SJSA1 (cell line): ENCODE measurements around the gene CASP5. TPM values are rescaled to one million over a fixed set of nuclear protein-coding genes. Genes with fewer than 3 reads are reported as not detected.
"Not testable (repeated sequence)": the region's sequence is repeated elsewhere in the genome, so short reads cannot be mapped to it uniquely, and the experiment has no call there.

ENCODE experiments used
- DNase-seq, 2 experiments: peaks; one replicate each; pipeline ENCODE4 v3.0.0-alpha.2; 2015 to 2020; ENCODE audit warnings: low spot score in 2 of 2, low read depth in 1 of 2
- H3K27ac ChIP-seq: fragments of 250-450 bp; sonication (Bioruptor Pico); 2 replicates; pipeline ENCODE4 v1.5.1; 2020; ENCODE audit warnings: mild to moderate bottlenecking, moderate library complexity
- H3K27me3 ChIP-seq: fragments of 250-450 bp; sonication (Bioruptor Pico); replicated peaks from 2 replicates; pipeline ENCODE4 v1.5.1; 2020; ENCODE audit warnings: mild to moderate bottlenecking, moderate library complexity
- H3K36me3 ChIP-seq: fragments of 250-450 bp; sonication (Bioruptor Pico); 2 replicates; pipeline ENCODE4 v1.5.1; 2020; ENCODE audit warnings: mild to moderate bottlenecking
- H3K4me1 ChIP-seq: fragments of 250-450 bp; sonication (Bioruptor Pico); replicated peaks from 2 replicates; pipeline ENCODE4 v1.6.1; 2021; ENCODE audit warnings: mild to moderate bottlenecking
- H3K4me3 ChIP-seq: fragments of 250-450 bp; sonication (Bioruptor Pico); 2 replicates; pipeline ENCODE4 v1.5.1; 2020; ENCODE audit warnings: mild to moderate bottlenecking
- H3K9me3 ChIP-seq: fragments of 250-450 bp; sonication (Bioruptor Pico); replicated peaks from 2 replicates; pipeline ENCODE4 v1.5.1; 2020; ENCODE audit warnings: mild to moderate bottlenecking
- total RNA-seq: library from RNA; depleted of rRNA; stranded (reverse); fragments of >200 nt; shearing (Covaris generic); gene quantifications from 2 replicates; pipeline ENCODE4 v1.2.3, GENCODE V29; 2014

Gene CASP5
- total RNA-seq, 1 experiment from 2014 or later = not detected

GRCh38 chr11:105045676-105046296 lies 22.8 kb upstream of the CASP5 start:
- Histone ChIP-seq H3K27me3 (no peaks in the 10 kb centered on the region), H3K4me1 (peaks cover 26% of the 10 kb centered on the region), H3K4me3 (peak overlapping the region; percentile 38), H3K36me3 (peaks cover 6% of the 10 kb centered on the region; the same call in 1 of the 2 replicates), H3K27ac (peak overlapping the region; percentile 90), H3K9me3 (no peaks in the 10 kb centered on the region)
- DNase-seq = peak in 1 of 2 experiments; percentile 24

- H3K4me3 ChIP-seq = peak within 1 kb of the TSS; percentile 38
- H3K4me1 ChIP-seq = peaks cover 26% of the 10 kb centered on the region
- peak within 1 kb of the TSS; percentile 90 for H3K27ac ChIP-seq
- H3K27me3 ChIP-seq, H3K36me3 ChIP-seq, H3K9me3 ChIP-seq: not testable (repeated sequence)
- DNase-seq = peak; percentile 48 to 66
Measured at GRCh38 chr11:105044557-105045524, 21.9 kb upstream of the CASP5 start, which contains the start of gene CARD16. Gene CARD16 (minus strand): TSS chr11:105045335. CDS start chr11:105045297, 38 bp downstream.

- Histone ChIP-seq H3K9me3 (no peaks in the 10 kb centered on the region), H3K27ac (no peak overlapping the region), H3K36me3 (peaks cover 9% of the 10 kb centered on the region; the same call in 1 of the 2 replicates), H3K27me3 (no peaks in the 10 kb centered on the region), H3K4me1 (peaks cover 16% of the 10 kb centered on the region), H3K4me3 (no peak overlapping the region)
- no peak for DNase-seq
Measured at GRCh38 chr11:105042178-105042577, 19.2 kb upstream of the CASP5 start.

GRCh38 chr11:105040703-105041102 lies 17.7 kb upstream of the CASP5 start:
- H3K9me3 ChIP-seq = no peaks in the 10 kb centered on the region
- H3K36me3 ChIP-seq = peaks cover 9% of the 10 kb centered on the region; the same call in 1 of the 2 replicates
- peaks cover 5% of the 10 kb centered on the region for H3K4me1 ChIP-seq
- no peaks in the 10 kb centered on the region for H3K27me3 ChIP-seq
- H3K27ac ChIP-seq = no peak overlapping the region
- H3K4me3 ChIP-seq = no peak overlapping the region
- DNase-seq = no peak

GRCh38 chr11:105034813-105035620 lies 12.0 kb upstream of the CASP5 start, which contains the start of gene CASP1:
Gene CASP1 (minus strand): TSS chr11:105035144. CDS start chr11:105035113, 31 bp downstream.
- Histone ChIP-seq H3K4me3 (no peak within 1 kb of the TSS), H3K9me3 (no peaks in the 10 kb centered on the region)

DNA sequence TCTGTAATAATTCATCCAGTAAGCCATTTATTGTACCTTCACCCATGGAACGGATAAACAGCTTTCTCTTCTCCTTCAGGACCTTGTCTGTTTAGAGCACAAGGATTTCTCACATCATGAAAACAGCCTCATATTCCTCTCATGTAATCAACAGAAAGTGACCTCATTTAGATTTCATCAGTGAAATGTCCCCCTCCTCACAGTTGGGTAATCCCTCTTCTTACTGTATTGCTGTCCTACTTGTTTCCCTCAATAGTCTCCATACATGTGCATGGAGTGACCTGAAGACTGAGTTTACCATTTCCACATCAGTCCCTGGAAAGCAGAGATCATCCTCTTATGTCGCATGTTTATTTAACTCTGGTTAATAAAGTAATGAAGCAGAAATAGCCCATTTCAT lies 11.4 kb upstream of the CASP5 start:
- not testable (repeated sequence) for H3K27ac ChIP-seq, H3K9me3 ChIP-seq, H3K4me1 ChIP-seq, DNase-seq, H3K36me3 ChIP-seq, H3K4me3 ChIP-seq, H3K27me3 ChIP-seq

More at GRCh38 chr11:105034813-105035620, 12.0 kb upstream of the CASP5 start, which contains the start of gene CASP1:
- Histone ChIP-seq H3K27ac (no peak within 1 kb of the TSS), H3K36me3 (no peaks in the 10 kb centered on the region), H3K27me3 (no peaks in the 10 kb centered on the region), H3K4me1 (no peaks in the 10 kb centered on the region; the same call in 1 of the 2 replicates)
- peak in 1 of 2 experiments; percentile 27 for DNase-seq

GRCh38 chr11:105033781-105034180 lies 10.8 kb upstream of the CASP5 start:
- H3K27ac ChIP-seq = no peak overlapping the region
- H3K4me3 ChIP-seq = no peak overlapping the region
- H3K9me3 ChIP-seq = no peaks in the 10 kb centered on the region
- no peaks in the 10 kb centered on the region; the same call in 1 of the 2 replicates for H3K4me1 ChIP-seq
- no peak for DNase-seq
- no peaks in the 10 kb centered on the region for H3K36me3 ChIP-seq
- no peaks in the 10 kb centered on the region for H3K27me3 ChIP-seq

- H3K4me1 ChIP-seq = no peaks in the 10 kb centered on the region; the same call in 1 of the 2 replicates
- no peak overlapping the region for H3K4me3 ChIP-seq
- no peaks in the 10 kb centered on the region for H3K27me3 ChIP-seq
- H3K36me3 ChIP-seq = no peaks in the 10 kb centered on the region
- DNase-seq = no peak
- H3K9me3 ChIP-seq = no peaks in the 10 kb centered on the region
- no peak overlapping the region for H3K27ac ChIP-seq
Measured at GRCh38 chr11:105033343-105033742, 10.4 kb upstream of the CASP5 start.

DNA sequence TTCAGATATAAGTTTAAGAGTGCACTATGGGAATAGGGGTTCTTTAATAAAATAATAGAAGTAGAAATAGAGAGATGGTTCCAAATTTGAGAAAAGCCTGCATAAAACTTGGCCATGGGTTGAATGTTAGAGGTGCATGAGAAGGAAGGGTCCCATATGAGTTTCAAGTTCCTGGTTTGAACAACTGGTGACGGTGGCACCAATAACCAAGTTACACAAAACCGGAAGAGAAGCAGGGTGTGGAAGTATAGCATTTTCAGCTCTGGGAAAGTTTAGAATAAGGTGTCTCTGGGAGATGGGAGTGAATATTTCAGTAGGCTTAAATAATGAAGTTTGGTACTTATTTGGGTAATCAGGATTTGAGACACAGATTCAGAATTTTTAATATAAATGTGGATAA lies 9.5 kb upstream of the CASP5 start:
- no peak for DNase-seq
- no peaks in the 10 kb centered on the region; the same call in 1 of the 2 replicates for H3K4me1 ChIP-seq
- H3K4me3 ChIP-seq = no peak overlapping the region
- H3K36me3 ChIP-seq = no peaks in the 10 kb centered on the region
- no peaks in the 10 kb centered on the region for H3K27me3 ChIP-seq
- no peak overlapping the region for H3K27ac ChIP-seq
- no peaks in the 10 kb centered on the region for H3K9me3 ChIP-seq

- no peak overlapping the region for H3K27ac ChIP-seq
- no peaks in the 10 kb centered on the region for H3K4me1 ChIP-seq
- no peaks in the 10 kb centered on the region for H3K27me3 ChIP-seq
- H3K36me3 ChIP-seq = no peaks in the 10 kb centered on the region
- H3K4me3 ChIP-seq = no peak overlapping the region
- H3K9me3 ChIP-seq = no peaks in the 10 kb centered on the region
- DNase-seq = no peak
Measured at GRCh38 chr11:105027678-105028077, 4.7 kb upstream of the CASP5 start.

GRCh38 chr11:105024394-105024793 lies 1.4 kb upstream of the CASP5 start:
- Histone ChIP-seq H3K27me3 (no peaks in the 10 kb centered on the region), H3K36me3 (no peaks in the 10 kb centered on the region), H3K4me3 (no peak overlapping the region), H3K27ac (no peak overlapping the region), H3K4me1 (no peaks in the 10 kb centered on the region), H3K9me3 (no peaks in the 10 kb centered on the region)
- no peak for DNase-seq

DNA sequence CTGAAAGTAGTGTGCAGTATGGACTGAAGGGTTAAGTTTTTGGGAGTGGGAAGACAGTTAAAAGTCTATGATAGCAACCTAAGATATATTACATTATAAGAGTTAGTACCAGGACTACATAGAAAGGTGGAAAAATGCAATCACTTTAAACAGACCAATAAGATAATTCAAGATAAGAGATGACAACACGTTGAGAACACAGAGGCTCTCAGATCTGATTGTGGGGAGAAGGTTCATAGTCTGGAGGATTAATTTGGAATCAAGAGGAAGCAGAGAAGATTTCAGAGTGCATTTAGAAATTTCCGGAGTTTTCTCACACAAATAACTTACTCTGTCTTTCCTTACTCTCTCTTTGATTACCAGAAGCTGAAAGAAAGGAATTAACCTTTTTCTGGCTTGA lies 441 bp downstream of the CASP5 start:
- Histone ChIP-seq H3K27me3 (no peaks in the 10 kb centered on the region), H3K4me1 (no peaks in the 10 kb centered on the region), H3K9me3 (no peaks in the 10 kb centered on the region), H3K27ac (no peak overlapping the region), H3K4me3 (no peak overlapping the region), H3K36me3 (no peaks in the 10 kb centered on the region)
- no peak for DNase-seq

DNA sequence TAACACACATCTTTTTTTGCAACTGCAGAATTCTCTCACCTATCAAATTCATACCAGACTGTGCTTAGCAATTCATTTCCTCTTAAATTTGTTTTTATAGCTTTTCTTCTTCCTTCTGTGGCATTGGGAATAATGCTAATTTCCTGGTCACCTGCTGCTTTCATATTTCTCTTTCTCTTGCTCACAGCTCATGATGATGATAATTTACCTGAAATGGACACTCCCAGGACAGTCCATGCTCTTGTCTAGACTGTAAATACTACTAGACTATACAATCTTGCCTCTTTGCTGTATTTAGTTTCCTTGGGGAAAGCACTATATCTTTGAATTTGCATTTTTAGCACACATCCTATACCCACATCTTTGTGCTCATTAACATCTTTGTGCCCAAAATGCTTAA lies 15.5 kb downstream of the CASP5 start:
- H3K27ac ChIP-seq = no peak overlapping the region
- no peak overlapping the region for H3K4me3 ChIP-seq
- no peaks in the 10 kb centered on the region for H3K36me3 ChIP-seq
- no peaks in the 10 kb centered on the region for H3K27me3 ChIP-seq
- H3K4me1 ChIP-seq = peaks cover 5% of the 10 kb centered on the region
- DNase-seq = no peak
- H3K9me3 ChIP-seq = no peaks in the 10 kb centered on the region
